GM10248 (cell line): Measurements from ENCODE around the gene OR5V1.
"Not testable (repeated sequence)": the region's sequence is repeated elsewhere in the genome, so short reads cannot be mapped to it uniquely, and the experiment has no call there.

Source experiments
- CTCF ChIA-PET: fragments of 300-600 bp; sonication (Branson Sonifier 250); formaldehyde crosslinking; extraction: SDS; loops from one replicate; lab custom pipeline; 2021; ENCODE audit warnings: antibody characterized with exemption; lab: Yijun Ruan, JAX
- POLR2A ChIA-PET: fragments of 350-650 bp; sonication (Branson Sonifier 250); formaldehyde crosslinking; extraction: SDS; loops from one replicate; lab custom pipeline; 2020; ENCODE audit warnings: antibody characterized with exemption; lab: Yijun Ruan, JAX
- DNase-seq: peaks from one replicate; pipeline ENCODE4 v3.0.0; 2012; ENCODE audit errors: extremely low spot score
- CTCF ChIP-seq: IDR thresholded peaks from 2 replicates; pipeline ENCODE4 v1.5.1; 2012; ENCODE audit warnings: mild to moderate bottlenecking, low read depth; ENCODE audit errors: extremely low read depth, missing control alignments, control extremely low read depth

The OR5V1 gene

GRCh38 chr6:29332676-29333075 is 36.0 kb downstream of the OR5V1 start:
- CTCF ChIA-PET: interaction anchor here (1.1 to 1.2 kb wide), 2 partner anchors 22 to 42 kb away, joined by 3 read pairs; no protein-coding TSS in a partner anchor
- DNase-seq: no peak
- POLR2A ChIA-PET: no interaction called here
- TF ChIP-seq CTCF: no peak

- CTCF ChIA-PET: no interaction called here
- no peak for TF ChIP-seq CTCF
These were observed 42.9 kb downstream of the OR5V1 start for GRCh38 chr6:29325777-29326176.

GRCh38 chr6:29323332-29323731 is 45.3 kb downstream of the OR5V1 start:
- CTCF ChIA-PET, DNase-seq, POLR2A ChIA-PET: not testable (repeated sequence)

More at GRCh38 chr6:29325777-29326176, 42.9 kb downstream of the OR5V1 start:
- no peak for DNase-seq
- POLR2A ChIA-PET: no interaction called here

GRCh38 chr6:29319931-29320330 is 48.7 kb downstream of the OR5V1 start:
- no peak for DNase-seq
- POLR2A ChIA-PET: no interaction called here

More at GRCh38 chr6:29319931-29320330, 48.7 kb downstream of the OR5V1 start:
- CTCF ChIA-PET: no interaction called here
- TF ChIP-seq CTCF: no peak
